ENCODE results near the gene LHX5. TPM values are rescaled to one million over a fixed set of nuclear protein-coding genes. Genes with fewer than 3 reads are reported as not detected.

Gene LHX5
- total RNA-seq, 2 donors from 2014 or later = not detected

- Histone ChIP-seq H3K27me3 (no peaks in the 10 kb centered on the region), H3K9me3 (no peaks in the 10 kb centered on the region), H3K4me3 (no peak overlapping the region), H3K4me1 (no peaks in the 10 kb centered on the region), H3K36me3 (no peaks in the 10 kb centered on the region), H3K27ac (no peak overlapping the region)
- no peak for TF ChIP-seq CTCF (IDR thresholded peaks at IDR 0.05)
- DNase-seq (ENCODE audit: low spot score) = no peak
Observed at GRCh38 chr12:113456199-113456598, 15.5 kb downstream of the LHX5 start.

GRCh38 chr12:113453330-113453729, 18.3 kb downstream of the LHX5 start:
- TF ChIP-seq CTCF (IDR thresholded peaks at IDR 0.05) = no peak
- DNase-seq (ENCODE audit: low spot score) = no peak
- no peaks in the 10 kb centered on the region for H3K36me3 ChIP-seq
- no peak overlapping the region for H3K4me3 ChIP-seq
- H3K27me3 ChIP-seq = no peaks in the 10 kb centered on the region
- H3K27ac ChIP-seq = no peak overlapping the region
- no peaks in the 10 kb centered on the region for H3K9me3 ChIP-seq
- H3K4me1 ChIP-seq = no peaks in the 10 kb centered on the region

GRCh38 chr12:113452458-113452857, 19.2 kb downstream of the LHX5 start:
- no peak for DNase-seq (ENCODE audit: low spot score)
- no peaks in the 10 kb centered on the region for H3K36me3 ChIP-seq
- H3K9me3 ChIP-seq = no peaks in the 10 kb centered on the region
- no peak overlapping the region for H3K4me3 ChIP-seq
- H3K27ac ChIP-seq = no peak overlapping the region
- no peak for TF ChIP-seq CTCF (IDR thresholded peaks at IDR 0.05)
- H3K4me1 ChIP-seq = no peaks in the 10 kb centered on the region
- no peaks in the 10 kb centered on the region for H3K27me3 ChIP-seq

- no peak for TF ChIP-seq CTCF (IDR thresholded peaks at IDR 0.05)
- H3K4me1 ChIP-seq = no peaks in the 10 kb centered on the region
- no peak overlapping the region for H3K27ac ChIP-seq
- H3K27me3 ChIP-seq = no peaks in the 10 kb centered on the region
- DNase-seq (ENCODE audit: low spot score) = no peak
- H3K36me3 ChIP-seq = no peaks in the 10 kb centered on the region
- H3K9me3 ChIP-seq = no peaks in the 10 kb centered on the region
- no peak overlapping the region for H3K4me3 ChIP-seq
Observed at GRCh38 chr12:113449839-113450238, 21.8 kb downstream of the LHX5 start.

GRCh38 chr12:113449299-113449698, 22.4 kb downstream of the LHX5 start:
- no peaks in the 10 kb centered on the region for H3K36me3 ChIP-seq
- H3K4me1 ChIP-seq = no peaks in the 10 kb centered on the region
- H3K27ac ChIP-seq = no peak overlapping the region
- no peak for TF ChIP-seq CTCF (IDR thresholded peaks at IDR 0.05)
- no peak for DNase-seq (ENCODE audit: low spot score)
- no peaks in the 10 kb centered on the region for H3K27me3 ChIP-seq
- no peaks in the 10 kb centered on the region for H3K9me3 ChIP-seq
- no peak overlapping the region for H3K4me3 ChIP-seq

- Histone ChIP-seq H3K27ac (no peak overlapping the region), H3K4me1 (no peaks in the 10 kb centered on the region), H3K4me3 (no peak overlapping the region), H3K36me3 (no peaks in the 10 kb centered on the region), H3K27me3 (no peaks in the 10 kb centered on the region), H3K9me3 (no peaks in the 10 kb centered on the region)
- TF ChIP-seq CTCF (IDR thresholded peaks at IDR 0.05) = no peak
- DNase-seq (ENCODE audit: low spot score) = no peak
Observed at GRCh38 chr12:113448873-113449272, 22.8 kb downstream of the LHX5 start.

Data from right atrium auricular region (tissue), 2 donors.